GM12878 (cell line): ENCODE measurements around the gene ZCCHC13. TPM values are rescaled to one million over a fixed set of nuclear protein-coding genes. Genes with fewer than 3 reads are reported as not detected.

Experiments used
- ATAC-seq: fragments of 200-7000 bp; cut with Tn5 transposase; 3 replicates; pipeline ENCODE4 v1.9.1; 2020; ENCODE audit warnings: mild to moderate bottlenecking, moderate library complexity
- BruUV-seq: library from RNA; stranded (reverse); fragments of 400-500 nt; replicated peaks from 2 replicates; lab custom pipeline; 2021; lab: Mats Ljungman, UMichigan
- CTCF ChIA-PET: fragments of 300-600 bp; sonication (Branson Sonifier 250); formaldehyde crosslinking; extraction: SDS; loops from one replicate; lab custom pipeline; 2021; ENCODE audit warnings: inconsistent platforms; lab: Yijun Ruan, JAX
- POLR2A ChIA-PET: fragments of 350-600 bp; formaldehyde crosslinking; extraction: SDS; loops from one replicate; lab custom pipeline; 2021; ENCODE audit warnings: inconsistent platforms; lab: Charles Lee
- RAD21 ChIA-PET: fragments of 300-600 bp; sonication (Branson Sonifier 250); formaldehyde crosslinking; loops from one replicate; lab custom pipeline; 2023; ENCODE audit warnings: antibody characterized with exemption; ENCODE audit not compliant: unreplicated experiment; lab: Charles Lee
- SMC1A ChIA-PET: fragments of 300-600 bp; sonication (Branson Sonifier 250); formaldehyde crosslinking; loops from one replicate; lab custom pipeline; 2023; ENCODE audit not compliant: unreplicated experiment, uncharacterized antibody; lab: Charles Lee
- DNase-seq: peaks from one replicate; pipeline ENCODE4 v3.0.0-alpha.2; 2011; ENCODE audit warnings: low read depth, low spot score
- FAIRE-seq: peaks from 3 replicates; lab custom pipeline; 2011; peaks lifted over from hg19 to GRCh38; lab: Jason Lieb, UNC
- H2AFZ ChIP-seq: 2 replicates; pipeline ENCODE4 v1.6.0; 2011; ENCODE audit warnings: low read depth, low read length, control low read depth; ENCODE audit not compliant: control insufficient read depth
- H3K27ac ChIP-seq: 2 replicates; pipeline ENCODE4 v1.5.1; 2011; ENCODE audit warnings: control low read depth; ENCODE audit not compliant: control insufficient read depth, insufficient read depth
- H3K27me3 ChIP-seq, 2 experiments: replicated peaks in 1 of 2; 2 replicates each; pipeline versions ENCODE4 v1.6.0 to v1.6.1; 2011; ENCODE audit warnings: low read length in 1 of 2; ENCODE audit not compliant: control insufficient read depth in 2 of 2, insufficient read depth in 2 of 2
- H3K36me3 ChIP-seq, 2 experiments: 2 replicates each; pipeline ENCODE4 v1.5.1; 2011; ENCODE audit warnings: low read length in 1 of 2; ENCODE audit not compliant: control insufficient read depth in 2 of 2, insufficient read depth in 2 of 2
- H3K4me1 ChIP-seq: 2 replicates; pipeline ENCODE4 v1.6.1; 2011; ENCODE audit warnings: mild to moderate bottlenecking, low read length, moderate library complexity, mixed read lengths; ENCODE audit not compliant: control insufficient read depth, insufficient read depth
- H3K4me2 ChIP-seq: 2 replicates; pipeline ENCODE4 v1.6.0; 2011; ENCODE audit warnings: control low read depth; ENCODE audit not compliant: control insufficient read depth, insufficient read depth
- H3K4me3 ChIP-seq: fragments of 200-600 bp; sonication (generic); 2 replicates; pipeline ENCODE4 v1.5.1; 2016
- H3K79me2 ChIP-seq: 2 replicates; pipeline ENCODE4 v1.6.0; 2011; ENCODE audit warnings: low read length; ENCODE audit not compliant: control insufficient read depth, insufficient read depth
- H3K9ac ChIP-seq: 2 replicates; pipeline ENCODE4 v1.8.0; 2011; ENCODE audit warnings: low read length, control low read depth, mixed read lengths; ENCODE audit not compliant: control insufficient read depth, insufficient read depth
- H3K9me3 ChIP-seq: replicated peaks from 3 replicates; pipeline ENCODE4 v1.5.1; 2011; ENCODE audit warnings: mild to moderate bottlenecking, low read length; ENCODE audit not compliant: control insufficient read depth, insufficient read depth
- H4K20me1 ChIP-seq: 2 replicates; pipeline ENCODE4 v1.6.0; 2011; ENCODE audit not compliant: control insufficient read depth, insufficient read depth
- BCL11A ChIP-seq: IDR thresholded peaks from 2 replicates; pipeline ENCODE4 v1.6.1; 2011; ENCODE audit warnings: low read depth, low read length
- CBX3 ChIP-seq: fragments of 200-600 bp; sonication (generic); IDR thresholded peaks from 2 replicates; pipeline ENCODE4 v1.6.1; 2016; ENCODE audit warnings: low read depth, borderline replicate concordance
- CBX5 ChIP-seq: sonication (generic); IDR thresholded peaks from 2 replicates; pipeline ENCODE4 v1.6.1; 2016; ENCODE audit warnings: low read depth, moderate library complexity, mild to moderate bottlenecking, inconsistent platforms
- CREB1 ChIP-seq: IDR thresholded peaks from 2 replicates; pipeline ENCODE4 v1.6.1; 2012; ENCODE audit warnings: low read depth, mild to moderate bottlenecking, inconsistent platforms
- ETV6 ChIP-seq, 2 experiments: fragments of 450-650 bp in 1 of 2; IDR thresholded peaks in 1 of 2; conservative IDR thresholded peaks in 1 of 2; 2 replicates each; pipeline ENCODE4 v1.6.1; 2014; ENCODE audit warnings: antibody characterized with exemption in 1 of 2, borderline replicate concordance in 1 of 2, low read depth in 1 of 2, mild to moderate bottlenecking in 1 of 2, moderate library complexity in 1 of 2
- FOXM1 ChIP-seq: IDR thresholded peaks from 2 replicates; pipeline ENCODE4 v1.6.1; 2012; ENCODE audit warnings: low read depth, mild to moderate bottlenecking, inconsistent platforms, low read length, moderate library complexity
- JUNB ChIP-seq: IDR thresholded peaks from 2 replicates; pipeline ENCODE4 v1.6.1; 2016; ENCODE audit warnings: antibody characterized with exemption, mild to moderate bottlenecking
- KDM1A ChIP-seq: fragments of 200-600 bp; sonication (generic); IDR thresholded peaks from 2 replicates; pipeline ENCODE4 v1.6.1; 2016; ENCODE audit warnings: borderline replicate concordance
- NR2C1 ChIP-seq: fragments of 450-650 bp; IDR thresholded peaks from 2 replicates; pipeline ENCODE4 v1.6.1; 2017; ENCODE audit warnings: antibody characterized with exemption, mild to moderate bottlenecking, moderate library complexity
- NR2C2 ChIP-seq: IDR thresholded peaks from 2 replicates; pipeline ENCODE4 v1.6.1; 2011; ENCODE audit warnings: borderline replicate concordance, low read depth; ENCODE audit not compliant: control insufficient read depth, insufficient read length
- POLR2AphosphoS2 ChIP-seq: IDR thresholded peaks from 2 replicates; pipeline ENCODE4 v1.6.1; 2011; ENCODE audit warnings: low read depth, mild to moderate bottlenecking, low read length, improper control_type of control experiment, moderate library complexity
- RAD21 ChIP-seq: IDR thresholded peaks from 2 replicates; pipeline ENCODE4 v1.6.1; 2011; ENCODE audit warnings: mild to moderate bottlenecking, low read depth, low read length, moderate library complexity; ENCODE audit not compliant: insufficient read depth
- RB1 ChIP-seq: fragments of 450-650 bp; formaldehyde crosslinking; IDR thresholded peaks from 2 replicates; pipeline ENCODE4 v1.6.1; 2017; ENCODE audit warnings: mild to moderate bottlenecking, borderline replicate concordance
- STAT3 ChIP-seq: IDR thresholded peaks from 2 replicates; pipeline ENCODE4 v1.6.1; 2011; ENCODE audit warnings: low read depth, low read length, improper control_type of control experiment
- SUPT20H ChIP-seq: IDR thresholded peaks from 2 replicates; pipeline ENCODE4 v1.6.1; 2011; ENCODE audit warnings: low read depth, mild to moderate bottlenecking, low read length, moderate library complexity, borderline replicate concordance; ENCODE audit not compliant: control insufficient read depth
- TARDBP ChIP-seq: IDR thresholded peaks from 2 replicates; pipeline ENCODE4 v1.6.1; 2016; ENCODE audit warnings: borderline replicate concordance
- ZSCAN29 ChIP-seq: fragments of 450-650 bp; IDR thresholded peaks from 2 replicates; pipeline ENCODE4 v1.6.1; 2017; ENCODE audit warnings: mild to moderate bottlenecking, moderate library complexity
- WGBS: methylation state at CpG from one replicate; pipeline ENCODE4 v1.1.6; 2016; ENCODE audit warnings: low lambda C conversion rate; ENCODE audit not compliant: insufficient replicate concordance, insufficient coverage; ENCODE audit errors: missing lambda C conversion rate; 5-methylcytosine and 5-hydroxymethylcytosine counted together
- in situ Hi-C: fragments of 300-500 bp; cut with MboI; formaldehyde crosslinking; loops from 9 replicates; pipeline ENCODE4 v1.14.3; 2018; ENCODE audit warnings: mixed read lengths
- intact Hi-C: fragments of 100-400 bp; cut with micrococcal nuclease; formaldehyde crosslinking; loops from one replicate; pipeline ENCODE4 v1.14.2; 2022; ENCODE audit not compliant: unreplicated experiment
- polyA plus RNA-seq, 11 experiments: library from polyadenylated mRNA; depleted of rRNA in 4 of 11; unstranded in 6 of 11; stranded (reverse) in 5 of 11; fragments of >200 nt; fragmentation: Nextera tagmentation in 4 of 11; fragmentation: Illumina TruSeq in 1 of 11; extraction: Ambion mirVana in 4 of 11; extraction: Trizol in 1 of 11; gene quantifications; 1 replicate in 1 of 11; 2 replicates in 10 of 11; pipeline versions ENCODE4 v1.2.1 to v1.2.3, GENCODE V29; 2011 to 2016; ENCODE audit warnings: inconsistent platforms in 2 of 11, missing spikeins in 2 of 11, low read depth in 1 of 11
- total RNA-seq, 4 experiments: library from RNA; depleted of rRNA in 3 of 4; stranded (reverse); fragments of >200 nt in 3 of 4; fragmentation: Illumina TruSeq in 1 of 4; extraction: Trizol in 1 of 4; gene quantifications; 2 replicates each; pipeline versions ENCODE4 v1.2.1 to v1.2.3, GENCODE V29; 2013 to 2021
- TF ChIP-seq, protein P1 (sequence below): IDR thresholded peaks from 2 replicates; pipeline ENCODE4 v1.6.1; 2012; ENCODE audit warnings: low read depth, low read length, improper control_type of control experiment
- TF ChIP-seq, protein P2 (sequence below): IDR thresholded peaks from 2 replicates; pipeline ENCODE4 v1.6.1; 2011; ENCODE audit warnings: mild to moderate bottlenecking, low read depth, low read length, moderate library complexity; ENCODE audit not compliant: insufficient replicate concordance
- TF ChIP-seq, protein P3 (sequence below): IDR thresholded peaks from 2 replicates; pipeline ENCODE4 v1.6.1; 2011; ENCODE audit warnings: borderline replicate concordance, low read depth, mild to moderate bottlenecking, moderate library complexity, mixed read lengths, low read length; ENCODE audit not compliant: insufficient read depth; ENCODE audit errors: extremely low read length

The ZCCHC13 gene
- total and polyA plus RNA-seq, 10 of the 15 experiments (the other 5 are each of a cell fraction or from before 2014, with no cell fraction given) = not detected

DNA sequence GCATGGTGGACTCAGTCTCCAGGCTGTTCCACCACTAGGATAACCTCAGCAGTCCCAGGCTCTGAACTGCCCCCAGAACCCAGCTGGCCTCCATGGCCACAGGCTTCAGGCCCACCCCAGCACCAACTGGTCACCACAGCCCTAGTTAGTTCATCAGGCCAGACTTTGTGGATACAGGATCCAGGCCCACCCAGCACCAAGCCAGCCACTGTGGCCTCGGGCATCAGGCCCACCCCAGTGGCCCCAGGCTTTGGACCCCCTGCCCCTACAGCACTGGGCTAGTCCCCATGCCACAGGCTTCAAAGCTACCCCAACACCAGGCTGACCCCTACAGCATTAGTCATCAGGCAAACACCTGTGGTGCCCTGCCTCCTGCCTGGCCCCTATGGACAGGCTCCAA, 50.0 kb downstream of the ZCCHC13 start:
- no peak overlapping the region for H3K4me3 ChIP-seq
- no peaks in the 10 kb centered on the region for H3K9me3 ChIP-seq
- no peak overlapping the region for H2AFZ ChIP-seq
- H4K20me1 ChIP-seq = no peaks in the 10 kb centered on the region
- intact Hi-C loops = no loop called here
- DNase-seq = no peak
- no peaks in the 10 kb centered on the region for H3K79me2 ChIP-seq
- TF ChIP-seq NR2C1 (no peak), ETV6 (conservative IDR thresholded peaks at IDR 0.05 in 1 of 2, IDR thresholded peaks at IDR 0.05 in 1 of 2; ENCODE audit: borderline replicate concordance in 1 of 2, low read depth in 1 of 2) (no peak), SUPT20H (no peak), RAD21 (no peak), TARDBP (no peak), CREB1 (no peak), POLR2AphosphoS2 (no peak), ZSCAN29 (no peak), RB1 (no peak), KDM1A (no peak), FOXM1 (no peak), CBX5 (no peak), NR2C2 (no peak), STAT3 (no peak), CBX3 (no peak), BCL11A (no peak), JUNB (no peak)
- TF ChIP-seq, protein P1, sequence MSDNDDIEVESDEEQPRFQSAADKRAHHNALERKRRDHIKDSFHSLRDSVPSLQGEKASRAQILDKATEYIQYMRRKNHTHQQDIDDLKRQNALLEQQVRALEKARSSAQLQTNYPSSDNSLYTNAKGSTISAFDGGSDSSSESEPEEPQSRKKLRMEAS = no peak
- TF ChIP-seq, protein P2, sequence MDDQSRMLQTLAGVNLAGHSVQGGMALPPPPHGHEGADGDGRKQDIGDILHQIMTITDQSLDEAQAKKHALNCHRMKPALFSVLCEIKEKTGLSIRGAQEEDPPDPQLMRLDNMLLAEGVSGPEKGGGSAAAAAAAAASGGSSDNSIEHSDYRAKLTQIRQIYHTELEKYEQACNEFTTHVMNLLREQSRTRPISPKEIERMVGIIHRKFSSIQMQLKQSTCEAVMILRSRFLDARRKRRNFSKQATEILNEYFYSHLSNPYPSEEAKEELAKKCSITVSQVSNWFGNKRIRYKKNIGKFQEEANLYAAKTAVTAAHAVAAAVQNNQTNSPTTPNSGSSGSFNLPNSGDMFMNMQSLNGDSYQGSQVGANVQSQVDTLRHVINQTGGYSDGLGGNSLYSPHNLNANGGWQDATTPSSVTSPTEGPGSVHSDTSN = no peak
- TF ChIP-seq, protein P3, sequence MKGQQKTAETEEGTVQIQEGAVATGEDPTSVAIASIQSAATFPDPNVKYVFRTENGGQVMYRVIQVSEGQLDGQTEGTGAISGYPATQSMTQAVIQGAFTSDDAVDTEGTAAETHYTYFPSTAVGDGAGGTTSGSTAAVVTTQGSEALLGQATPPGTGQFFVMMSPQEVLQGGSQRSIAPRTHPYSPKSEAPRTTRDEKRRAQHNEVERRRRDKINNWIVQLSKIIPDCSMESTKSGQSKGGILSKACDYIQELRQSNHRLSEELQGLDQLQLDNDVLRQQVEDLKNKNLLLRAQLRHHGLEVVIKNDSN = no peak
- TF ChIP-seq, all 136 proteins: peak for 0
- Histone ChIP-seq H3K9ac (no peak overlapping the region), H3K4me1 (no peaks in the 10 kb centered on the region), H3K4me2 (no peak overlapping the region), H3K36me3 (no peaks in the 10 kb centered on the region), H3K27ac (no peak overlapping the region), H3K27me3 (no peaks in the 10 kb centered on the region)
- ChIA-PET POLR2A (no interaction called here), CTCF (interaction anchor here (1.7 kb wide), 1 partner anchor 11 kb away, joined by 4 read pairs; no protein-coding TSS in a partner anchor), RAD21 (no interaction called here), SMC1A (interaction anchor here (1.4 kb wide), 1 partner anchor 11 kb away, joined by 5 read pairs; no protein-coding TSS in a partner anchor)
- ATAC-seq = no peak
- no peak for FAIRE-seq
- in situ Hi-C loops = no loop called here
- no TSS peak for BruUV-seq
- 0% methylated on average over 1 of the region's 1 CpG for WGBS
